NCI-H146 treated with DMSO at 0.1 percent for 48 hours (cell line): ENCODE measurements around the gene EXOSC5.
A peak's percentile ranks its signal among the peaks of the same experiment; 100 is the strongest.
"Not testable (repeated sequence)": the region's sequence is repeated elsewhere in the genome, so short reads cannot be mapped to it uniquely, and the experiment has no call there.

Experiments used
- DNase-seq: peaks from one replicate; lab custom pipeline; 2025; ENCODE audit not compliant: unreplicated experiment; lab: John Stamatoyannopoulos, UW

The EXOSC5 gene

DNA sequence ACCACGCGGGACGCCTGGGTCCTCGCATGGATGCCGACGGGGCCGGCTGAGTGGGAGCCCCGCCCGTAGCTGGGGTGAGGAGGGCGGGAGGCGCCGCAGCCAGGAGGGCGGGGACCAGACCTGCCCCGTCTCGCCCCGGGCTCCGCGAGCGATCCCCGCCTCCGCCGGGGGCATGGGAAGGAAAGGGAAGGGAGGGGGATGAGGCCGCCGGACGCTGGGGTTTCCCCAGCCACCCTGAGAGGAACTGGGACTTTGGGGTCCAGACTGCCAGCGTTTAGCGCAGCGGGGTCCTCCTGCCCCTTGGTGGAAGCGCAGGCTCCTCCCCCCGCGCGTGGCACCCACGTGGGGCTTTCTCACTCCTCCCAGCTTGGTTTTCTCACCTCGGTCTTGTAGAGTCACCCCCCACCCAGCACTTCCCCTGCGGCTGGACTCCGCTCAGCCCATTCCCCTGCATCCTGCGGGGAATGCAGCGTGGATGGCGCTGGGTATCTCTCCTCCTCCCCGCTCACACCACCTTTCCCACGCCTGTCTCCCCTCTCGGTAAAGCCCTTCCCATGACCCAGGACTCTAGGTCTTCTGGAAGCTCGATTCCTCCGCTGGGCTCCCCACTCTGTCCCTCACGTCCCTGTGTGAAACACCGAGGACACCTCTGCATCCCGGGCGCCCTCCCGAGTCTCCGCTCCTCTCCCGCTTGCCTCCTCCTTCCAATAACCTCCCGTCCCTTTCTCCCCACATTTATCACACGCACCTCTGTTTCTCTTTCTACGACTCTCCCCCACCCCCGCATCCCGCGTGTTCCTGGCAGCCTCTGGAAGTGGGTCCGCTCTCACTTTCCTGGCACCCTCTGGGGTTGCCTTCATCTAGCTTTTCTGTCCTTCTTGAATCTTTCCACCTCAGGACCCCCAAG lies 45.6 kb downstream of the EXOSC5 start:
- no peak for DNase-seq

DNA sequence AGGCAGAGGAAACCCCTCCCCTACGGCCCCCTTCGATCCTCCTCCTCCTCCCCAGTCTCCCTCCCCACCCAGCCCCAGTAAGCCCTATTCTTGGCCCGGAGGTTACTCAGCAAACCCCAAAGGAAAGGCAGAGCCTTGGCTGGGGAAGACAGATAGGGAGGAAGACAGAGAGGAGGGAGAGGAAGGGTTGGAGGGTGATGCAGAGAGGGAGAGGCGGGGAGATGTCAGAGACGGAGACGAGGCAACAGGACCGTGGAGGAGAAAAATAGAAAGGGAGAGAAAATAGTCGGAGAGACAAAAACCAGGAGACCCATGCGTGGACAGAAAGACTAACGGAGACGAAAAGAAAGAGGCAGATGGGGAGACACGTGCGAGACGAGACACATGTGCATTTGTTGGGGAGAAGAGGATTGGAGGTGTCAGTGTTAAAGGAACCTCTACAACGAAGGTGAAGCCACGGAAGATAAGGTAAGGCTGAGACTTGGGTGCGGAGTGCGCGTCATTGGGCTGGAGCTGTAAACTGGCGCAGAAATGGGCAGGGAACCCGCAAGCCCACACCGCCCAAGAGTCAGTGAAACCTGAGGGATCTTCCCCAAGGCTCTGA lies 46.3 kb downstream of the EXOSC5 start:
- DNase-seq = no peak

DNA sequence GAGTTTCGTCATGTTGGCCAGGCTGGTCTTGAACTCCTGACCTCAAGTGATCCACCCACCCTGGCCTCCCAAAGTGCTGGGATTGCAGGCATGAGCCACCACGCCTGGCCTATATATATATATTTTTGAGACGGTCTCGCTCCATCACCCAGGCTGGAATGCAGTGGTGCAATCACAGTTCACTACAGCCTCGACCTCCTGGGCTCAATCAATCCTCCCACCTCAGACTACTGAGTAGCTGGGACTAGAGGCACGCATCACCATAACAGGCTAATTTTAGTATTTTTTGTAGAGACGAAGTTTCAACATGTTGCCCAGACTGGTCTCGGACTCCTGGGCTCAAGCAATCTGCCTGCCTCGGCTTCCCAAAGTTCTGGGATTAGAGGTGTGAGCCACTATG lies 50.2 kb downstream of the EXOSC5 start:
- not testable (repeated sequence) for DNase-seq

DNA sequence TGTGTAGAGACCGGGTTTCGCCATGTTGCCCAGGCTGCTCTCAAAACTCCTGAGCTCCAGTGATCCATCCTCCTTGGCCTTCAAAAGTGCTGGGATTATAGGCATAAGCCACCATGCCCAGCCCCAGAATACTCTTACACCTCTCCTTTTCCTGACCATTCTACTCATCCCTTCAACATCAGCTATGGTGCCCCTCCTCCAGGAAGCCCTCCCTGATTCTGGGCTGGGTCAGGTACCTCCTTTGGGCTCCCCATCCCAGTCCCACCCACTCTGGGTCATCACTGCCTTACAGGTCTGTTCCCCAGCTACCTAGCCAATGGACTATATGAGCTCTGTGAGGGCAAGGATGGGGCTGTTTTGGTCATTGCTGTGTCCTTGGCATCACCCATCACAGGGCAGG lies 53.0 kb downstream of the EXOSC5 start:
- DNase-seq = no peak

DNA sequence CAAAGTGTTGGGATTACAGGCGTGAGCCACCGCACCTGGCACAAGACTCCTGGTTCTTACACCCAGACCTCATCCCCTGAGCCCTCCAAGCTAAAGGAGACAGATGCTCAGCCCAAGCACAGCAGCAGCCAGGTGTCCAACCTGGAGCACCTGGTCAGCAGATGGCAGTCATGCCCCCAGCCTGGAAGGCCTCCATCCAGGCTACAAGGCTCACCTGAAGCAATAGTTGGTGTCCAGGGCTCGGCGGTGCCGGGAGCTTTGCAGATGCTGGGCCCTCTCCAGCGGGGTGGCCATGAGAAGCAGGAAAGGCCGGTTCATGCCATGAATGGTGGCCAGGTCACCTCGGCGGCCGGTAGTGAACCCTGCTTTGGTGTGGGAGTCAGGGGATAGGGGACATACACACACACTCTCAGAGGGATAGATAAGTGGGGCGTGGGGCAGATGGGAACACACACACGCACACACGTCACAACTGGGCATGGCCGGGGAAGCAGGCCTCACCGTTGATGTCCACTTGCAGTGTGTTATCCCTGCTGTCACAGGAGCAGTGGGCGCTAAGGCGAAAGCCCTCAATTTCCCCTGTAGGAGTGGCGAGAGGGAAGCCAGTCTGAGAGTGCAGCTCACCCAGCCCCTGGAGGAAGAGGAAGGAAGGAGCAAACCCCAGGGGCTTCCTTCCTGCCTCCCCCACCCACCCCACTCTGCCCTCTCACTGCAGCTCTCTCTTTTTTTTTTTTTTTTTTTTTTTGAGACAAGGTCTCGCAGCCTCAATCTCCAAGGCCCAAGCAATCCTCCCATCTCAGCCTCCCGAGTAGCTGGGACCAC lies 55.3 kb downstream of the EXOSC5 start:
- peak; percentile 21 for DNase-seq

DNA sequence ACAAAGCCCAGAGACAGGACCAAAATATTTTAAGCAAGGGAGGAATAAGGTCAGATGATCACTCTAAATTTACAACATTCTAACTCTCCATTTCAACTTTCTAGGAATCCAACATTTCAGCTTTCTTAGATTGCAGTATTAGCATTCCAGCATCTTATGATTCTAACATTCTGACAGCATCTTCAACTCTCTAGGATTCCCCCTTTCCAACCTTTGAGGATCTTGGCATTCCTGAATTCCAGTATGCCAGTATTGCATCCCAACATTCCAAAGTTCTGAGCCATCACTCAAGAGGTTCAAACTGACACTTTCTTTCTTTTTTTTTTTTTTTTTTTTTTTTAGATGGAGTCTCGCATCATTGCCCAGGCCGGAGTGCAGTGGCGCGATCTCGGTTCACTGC lies 57.2 kb downstream of the EXOSC5 start:
- no peak for DNase-seq
